ENCODE data around the gene RASGEF1B. TPM values are rescaled to one million over a fixed set of nuclear protein-coding genes. Genes with fewer than 3 reads are reported as not detected.

The RASGEF1B gene
- total and polyA plus RNA-seq, 2 of the 4 experiments (the other 2 are of a cell fraction), result 0.09 to 0.36 TPM

DNA sequence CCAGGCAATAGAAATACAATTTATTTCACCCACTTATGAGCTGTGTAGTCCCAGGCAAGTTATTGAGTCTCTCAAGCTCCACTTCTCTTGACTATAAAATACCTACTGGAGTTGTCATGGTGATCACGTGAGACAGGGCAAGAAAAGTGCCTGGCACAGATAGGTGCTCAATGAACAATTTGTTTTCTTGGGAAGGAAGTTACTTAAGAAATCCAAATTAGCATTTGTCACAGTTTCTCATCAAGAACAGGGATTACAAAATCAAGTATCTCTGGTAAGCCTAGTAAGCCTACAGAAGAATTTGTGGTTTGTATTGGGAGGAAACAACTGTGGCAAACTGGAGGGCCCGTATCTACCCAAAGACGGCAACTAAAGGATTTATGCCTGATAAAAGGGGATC lies 37.5 kb upstream of the RASGEF1B start:
- H3K14ac ChIP-seq (replicated peaks; ENCODE audit: low read depth, low read length), result no peak overlapping the region
- dilution Hi-C loops (cut with HindIII; ENCODE audit: low sequenced_read_pairs, unreplicated experiment) (no loop called here), intact Hi-C loops (cut with micrococcal nuclease) (no loop called here), in situ Hi-C loops (cut with MboI; ENCODE audit: low sequenced_read_pairs) (no loop called here)
- no peak overlapping the region for H2BK20ac ChIP-seq (ENCODE audit: low read depth, low read length)
- H2BK120ac ChIP-seq (ENCODE audit: low read depth, low read length), result no peak overlapping the region
- no peak overlapping the region for H3K18ac ChIP-seq (ENCODE audit: low read depth, low read length)
- ChIA-PET POLR2A (ENCODE audit: unreplicated experiment) (no interaction called here), CTCF (no interaction called here)
- no peak for TF ChIP-seq CTCF (conservative IDR thresholded peaks at IDR 0.05; ENCODE audit: low read depth, low read length)
- TF ChIP-seq ELK1 (IDR thresholded peaks at IDR 0.05; ENCODE audit: borderline replicate concordance, low read depth, low read length), result no peak
- no peak for TF ChIP-seq MXI1 (IDR thresholded peaks at IDR 0.05; ENCODE audit: borderline replicate concordance, low read depth, low read length)
- no peak for TF ChIP-seq CEBPB (IDR thresholded peaks at IDR 0.05; ENCODE audit: low read depth, low read length)
- TF ChIP-seq SMC3 (IDR thresholded peaks at IDR 0.05; ENCODE audit: low read depth, low read length), result no peak
- no peak for TF ChIP-seq FOS (IDR thresholded peaks at IDR 0.05; ENCODE audit: low read depth, low read length)
- no peak for TF ChIP-seq RAD21 (IDR thresholded peaks at IDR 0.05; ENCODE audit: low read length)
- TF ChIP-seq NFE2L2 (IDR thresholded peaks at IDR 0.05; ENCODE audit: low read depth, low read length), result no peak
- no peak for TF ChIP-seq POLR2A (IDR thresholded peaks at IDR 0.05; ENCODE audit: low read depth, low read length)
- no peak for ATAC-seq (ENCODE audit: low read depth)
- no peak overlapping the region for H4K91ac ChIP-seq (ENCODE audit: insufficient read depth, low read depth, low read length)
- H2AK5ac ChIP-seq (ENCODE audit: low read depth, low read length), result no peak overlapping the region
- no peak overlapping the region for H4K5ac ChIP-seq (ENCODE audit: low read depth, low read length)
- H2BK15ac ChIP-seq (ENCODE audit: low read depth, low read length), result no peak overlapping the region
- no peak overlapping the region for H3K56ac ChIP-seq (ENCODE audit: extremely low read depth, insufficient read depth, low read length)
- no peak overlapping the region for H2AFZ ChIP-seq (replicated peaks; ENCODE audit: low read length, poor library complexity)
- no peak overlapping the region for H3K4me2 ChIP-seq (ENCODE audit: low read depth, low read length)
- no peaks in the 10 kb centered on the region for H3K79me1 ChIP-seq (ENCODE audit: low read depth in 1 of 2, low read length in 2 of 2)
- no peak overlapping the region for H3K27ac ChIP-seq (ENCODE audit: insufficient read depth, low read length)
- no TSS peak for BruUV-seq (replicated peaks)
- no peak overlapping the region for H2AK9ac ChIP-seq (replicated peaks; ENCODE audit: low read depth, low read length, poor library complexity)
- no peak overlapping the region for H3K4me3 ChIP-seq (ENCODE audit: insufficient read depth, low read depth, low read length)
- no peak overlapping the region for H3K9ac ChIP-seq (ENCODE audit: low read depth, low read length)
- H3K36me3 ChIP-seq (ENCODE audit: control insufficient read depth, insufficient read depth, low read length), result no peaks in the 10 kb centered on the region
- no peak overlapping the region for H3K23ac ChIP-seq (ENCODE audit: low read depth, low read length)
- no peaks in the 10 kb centered on the region for H4K20me1 ChIP-seq (ENCODE audit: insufficient read depth, low read length)
- H3K4me1 ChIP-seq (ENCODE audit: control insufficient read depth, insufficient read depth, low read length), result no peaks in the 10 kb centered on the region
- no CpG with 5 or more reads among the region's 3 CpGs for WGBS, 2 experiments (ENCODE audit: extremely low coverage in 2 of 2, insufficient read length in 1 of 2)
- no peak overlapping the region for H3K4ac ChIP-seq (ENCODE audit: low read depth, low read length)
- H3K9me3 ChIP-seq (ENCODE audit: control insufficient read depth, insufficient read depth, low read length), result no peaks in the 10 kb centered on the region
- H3K9me1 ChIP-seq (ENCODE audit: insufficient read depth, low read length), result no peaks in the 10 kb centered on the region
- H3K27me3 ChIP-seq (ENCODE audit: control insufficient read depth, insufficient read depth, low read length), result peaks cover 4% of the 10 kb centered on the region; the same call in 1 of the 2 replicates
- no peak overlapping the region for H2BK5ac ChIP-seq (ENCODE audit: low read depth, low read length, poor library complexity, severe bottlenecking)
- H4K8ac ChIP-seq (ENCODE audit: low read depth in 2 of 2, low read length in 2 of 2), result no peak overlapping the region
- DNase-seq, result no peak

All from IMR-90 (cell line).